HTERT RPE-1 (cell line): ENCODE data around the gene MARK3.

Experiments
- in situ Hi-C: fragments of 300-500 bp; cut with MboI; formaldehyde crosslinking; loops from 4 replicates; pipeline ENCODE4 v1.14.3; 2020; ENCODE audit warnings: low sequenced_read_pairs

MARK3 gene

DNA sequence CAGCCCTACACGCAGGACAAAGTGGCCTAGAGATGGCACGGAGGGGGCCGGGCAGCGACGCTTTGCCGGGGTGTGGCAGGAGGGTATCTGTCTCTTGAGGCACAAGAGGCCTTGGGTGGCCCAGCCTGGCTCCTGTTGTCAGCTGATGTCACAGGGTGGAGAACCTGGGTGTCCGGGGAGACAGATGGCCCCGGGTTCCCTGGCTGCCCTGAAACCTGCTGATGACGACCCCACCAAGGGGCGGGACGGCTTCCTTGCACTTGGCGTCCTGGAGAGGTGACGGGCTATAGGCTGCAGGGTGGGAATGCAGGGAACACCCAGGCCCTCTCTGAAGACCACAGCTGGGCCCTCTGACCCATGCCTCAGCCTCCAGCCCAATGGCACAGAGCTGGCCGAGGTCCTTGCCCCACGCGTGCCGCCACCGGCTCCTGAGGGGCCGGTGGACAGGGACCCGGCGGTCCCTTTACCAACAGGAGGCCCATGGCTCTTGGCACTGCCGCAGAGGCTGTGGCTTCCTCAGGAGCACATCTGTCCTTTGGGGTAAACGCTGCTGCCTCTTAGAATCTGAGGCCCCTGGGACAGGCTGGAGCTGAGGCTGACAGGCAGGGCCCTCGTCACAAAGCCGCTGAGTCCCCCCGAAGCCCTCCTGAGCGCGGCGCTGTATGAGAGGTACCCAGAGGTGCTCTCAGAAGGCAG lies 160.2 kb downstream of the MARK3 start:
- in situ Hi-C loops: no loop called here

DNA sequence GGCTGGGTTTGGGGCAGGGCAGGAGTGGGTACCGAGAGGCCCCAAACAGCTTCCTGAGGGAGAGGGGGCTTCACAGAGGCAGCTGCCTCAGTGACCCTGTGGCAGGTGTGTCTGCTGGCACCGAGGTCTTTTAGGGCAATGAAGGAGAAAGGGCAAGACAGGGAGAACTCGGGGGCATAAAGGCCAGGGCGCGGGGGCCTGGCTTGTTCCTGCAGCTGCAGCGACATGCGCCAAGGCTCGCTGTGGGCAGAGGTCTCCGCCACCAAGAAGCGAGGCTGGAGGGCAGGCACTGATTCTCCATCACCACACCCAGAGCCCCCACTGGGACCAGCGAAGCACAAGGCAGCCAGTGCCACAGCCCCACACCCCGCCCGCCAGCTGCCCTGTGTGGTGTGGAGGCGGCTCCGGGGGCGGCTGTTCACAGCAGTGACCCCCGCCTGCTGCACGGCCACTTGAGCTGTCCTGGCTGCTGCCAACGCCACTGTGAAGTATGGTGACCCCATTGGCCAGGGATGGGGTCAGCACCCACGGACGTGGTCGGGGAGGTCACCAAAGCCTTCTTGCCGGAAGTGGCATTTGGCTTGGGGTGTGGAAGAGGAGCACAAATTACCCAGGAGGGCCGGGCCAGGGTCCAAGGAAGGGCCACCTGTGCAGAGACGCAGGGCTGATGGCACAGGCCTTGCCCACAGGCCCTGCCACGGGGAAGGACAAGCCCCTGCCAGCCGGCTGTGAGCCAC lies 160.9 kb downstream of the MARK3 start:
- in situ Hi-C loops: no loop called here

DNA sequence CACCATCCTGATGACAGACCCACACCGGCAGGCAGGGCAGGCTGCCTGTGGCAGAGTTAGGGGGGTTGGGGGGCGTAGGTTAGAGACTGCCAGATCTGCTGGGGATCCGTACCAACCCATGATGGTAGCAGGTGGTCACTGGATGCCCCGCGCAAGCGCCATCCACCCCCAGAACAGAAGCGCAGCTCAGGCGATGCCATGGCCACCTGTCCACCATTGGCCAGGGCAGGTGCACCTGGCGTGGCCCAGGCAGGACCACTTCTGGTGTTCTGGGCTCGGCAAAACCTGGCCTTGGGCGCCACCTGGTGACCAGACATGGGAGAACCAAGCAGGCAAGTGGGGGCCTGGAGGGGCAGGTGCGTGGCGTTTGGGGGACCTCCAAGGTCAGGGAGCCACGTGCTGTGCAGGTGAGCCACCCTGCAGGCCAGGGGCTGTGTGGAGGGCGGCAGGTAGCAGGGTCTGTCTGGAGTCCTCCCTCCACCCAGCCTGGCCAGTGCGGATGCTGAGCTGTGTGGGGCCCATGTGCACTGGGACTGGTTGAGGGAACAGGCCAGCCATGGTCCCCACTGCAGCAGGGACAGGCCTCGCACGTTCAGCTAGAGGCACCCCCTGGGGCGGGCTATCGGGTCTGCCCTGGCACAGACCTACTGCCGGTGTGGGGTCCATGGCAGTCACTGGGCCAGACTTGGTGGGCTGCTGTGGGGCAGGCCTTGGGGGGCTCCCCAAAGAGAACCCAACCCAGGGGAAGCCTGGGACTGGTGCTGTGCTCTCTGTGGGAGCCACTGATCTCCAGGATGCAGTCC lies 161.6 kb downstream of the MARK3 start:
- in situ Hi-C loops: no loop called here

DNA sequence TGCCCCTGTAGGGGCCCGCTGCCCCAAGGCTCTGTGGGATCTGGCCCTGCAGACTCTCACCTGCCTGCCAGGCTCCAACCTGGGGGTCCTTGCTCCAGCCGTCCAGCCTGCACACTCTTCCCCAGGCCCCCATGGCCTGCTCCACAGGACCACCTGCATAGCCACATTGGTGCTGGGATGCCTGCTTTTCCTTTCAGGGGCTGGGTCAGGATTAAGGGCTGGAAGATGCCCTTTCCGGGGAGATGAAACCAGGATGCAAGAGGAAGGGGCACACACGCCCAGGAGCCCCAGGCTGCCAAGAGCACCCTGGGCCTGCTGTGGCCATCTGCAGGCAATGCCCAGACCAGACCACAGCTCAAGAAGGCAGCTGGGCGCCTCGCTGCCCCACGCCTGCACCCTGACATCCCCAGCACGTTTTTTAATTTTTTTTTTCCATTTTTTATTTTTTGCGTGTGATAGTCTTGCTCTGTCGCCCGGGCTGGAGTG lies 162.3 kb downstream of the MARK3 start:
- in situ Hi-C loops: no loop called here

DNA sequence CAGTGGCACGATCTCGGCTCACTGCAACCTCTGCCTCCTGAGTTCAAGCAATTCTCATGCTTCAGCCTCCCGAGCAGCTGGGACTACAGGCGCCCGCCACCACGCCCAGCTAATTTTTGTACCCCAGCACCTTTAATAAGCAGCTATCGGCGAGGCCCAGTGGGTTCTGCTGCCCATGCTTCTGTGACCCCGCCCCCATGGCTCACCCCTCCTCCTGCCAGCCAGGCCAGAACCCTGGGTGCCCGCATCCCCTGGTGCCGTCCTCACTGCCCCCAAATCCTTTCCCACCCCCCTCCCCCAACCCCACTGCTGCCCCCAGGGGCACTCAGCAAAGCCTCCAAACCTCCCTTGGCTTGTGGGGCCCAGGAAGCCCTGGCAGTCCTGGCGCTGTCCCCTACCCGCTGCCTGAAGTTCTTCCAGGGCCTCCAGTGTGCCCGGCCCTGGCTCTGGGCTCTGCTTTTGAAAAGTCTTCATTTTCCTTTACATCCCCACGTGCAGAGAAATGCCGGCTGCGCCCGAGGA lies 162.8 kb downstream of the MARK3 start:
- in situ Hi-C loops: no loop called here

GRCh38 chr14:103548463-103549351 lies 163.5 kb downstream of the MARK3 start:
- in situ Hi-C loops: no loop called here

GRCh38 chr14:103549361-103550311 lies 164.4 kb downstream of the MARK3 start:
- in situ Hi-C loops: no loop called here

- in situ Hi-C loops: no loop called here
Measured at GRCh38 chr14:103550451-103551337, 165.5 kb downstream of the MARK3 start.

GRCh38 chr14:103551338-103551762 lies 166.1 kb downstream of the MARK3 start:
- in situ Hi-C loops: no loop called here

- in situ Hi-C loops: no loop called here
Measured at GRCh38 chr14:103552011-103552845, 167.0 kb downstream of the MARK3 start.

GRCh38 chr14:103552846-103553210 lies 167.6 kb downstream of the MARK3 start:
- in situ Hi-C loops: no loop called here
